Pancreas (tissue), 10 donors: ENCODE results near the gene ST7. TPM values are rescaled to one million over a fixed set of nuclear protein-coding genes. Genes with fewer than 3 reads are reported as not detected.

Source experiments
- ATAC-seq, 4 donors: fragments of 200-7000 bp; cut with Tn5 transposase; one replicate each; pipeline versions ENCODE4 v1.8.0 to v1.9.1; 2020; ENCODE audit warnings: mild to moderate bottlenecking in 4 of 4, moderate library complexity in 4 of 4
- DNase-seq, 6 donors: peaks; one replicate each; pipeline ENCODE4 v3.0.0-alpha.2; 2020
- FAIRE-seq: peaks from 2 replicates; lab custom pipeline; 2012; peaks lifted over from hg19 to GRCh38; lab: Jason Lieb, UNC
- H3K27ac ChIP-seq, 4 donors: fragments of 200-600 bp; sonication (generic); 1 replicate in 3 of 4; 2 replicates in 1 of 4; pipeline versions ENCODE4 v1.5.0 to v1.8.0; 2020
- H3K27me3 ChIP-seq, 4 donors: fragments of 200-600 bp; one replicate each; pipeline ENCODE4 v1.8.0; 2021
- H3K36me3 ChIP-seq, 3 donors: fragments of 200-600 bp; sonication (generic) in 1 of 3; one replicate each; pipeline versions ENCODE4 v1.5.0 to v1.8.0; 2020 to 2021
- H3K4me1 ChIP-seq, 3 donors: fragments of 200-600 bp; one replicate each; pipeline ENCODE4 v1.8.0; 2021
- H3K4me3 ChIP-seq, 4 donors: fragments of 200-600 bp; sonication (generic) in 2 of 4; one replicate each; pipeline versions ENCODE4 v1.5.0 to v1.8.0; 2020 to 2021
- H3K9me3 ChIP-seq, 4 donors: fragments of 200-600 bp; one replicate each; pipeline ENCODE4 v1.8.0; 2021
- WGBS, 2 donors: extraction: QIAGEN DNeasy Blood & Tissue Kit; methylation state at CpG; one replicate each; pipeline ENCODE4 v1.1.7; 2013; 5-methylcytosine and 5-hydroxymethylcytosine counted together
- intact Hi-C, 3 donors: fragments of 100-400 bp; cut with DNase I; formaldehyde crosslinking; loops; one replicate each; pipeline versions ENCODE4 v1.11.1 to v1.14.2; 2022
- polyA plus RNA-seq, 2 donors: library from polyadenylated mRNA; stranded (reverse); fragments of 200-250 nt; gene quantifications; one replicate each; pipeline ENCODE4 v1.2.3, GENCODE V29; 2013
- total RNA-seq, 6 donors: library from RNA; stranded (reverse); fragmentation: NEBNext Ultra II Directional in 4 of 6; extraction: Animal tissue kit (Norgen Biotek cat#: 25700) in 4 of 6; gene quantifications; one replicate each; pipeline versions ENCODE4 v1.2.1 to v1.2.4, GENCODE V29; 2021 to 2023
- TF ChIP-seq, protein P1 (sequence below), 4 donors: fragments of 200-600 bp; sonication (generic) in 3 of 4; IDR thresholded peaks; one replicate each; pipeline versions ENCODE4 v1.5.0 to v1.8.0; 2021; ENCODE audit warnings: antibody characterized with exemption in 4 of 4
- donor health status: healthy with polysubstance abuse.
- donor health status: DM: no; HTN: no; CAD: no; lungs with moderate emphysema.
- donor health status: DM: no; HTN: no; CAD: no.
- donor health status: control.
- donor health status: control.
- donor health status: Bipolar disorder and iron deficiency.
- donor health status: DM: yes; HTN: yes; CAD: no.
- donor health status: DM: no; HTN: no; CAD: no.
- donor health status: DM: no; HTN: no; CAD: no.
- donor health status: DM: yes; HTN: yes; CAD: no.

ST7 gene
- total and polyA plus RNA-seq, 8 donors = 8.2 to 20.2 (median 17.1) TPM

GRCh38 chr7:117085275-117085674 lies 132.0 kb downstream of the ST7 start:
- no peak for FAIRE-seq
- 91% methylated on average over 3 of the region's 3 CpGs for WGBS, 2 donors
- no peaks in the 10 kb centered on the region for H3K27me3 ChIP-seq
- no peak overlapping the region for H3K27ac ChIP-seq
- intact Hi-C loops = no loop called here
- no peaks in the 10 kb centered on the region for H3K9me3 ChIP-seq
- H3K4me1 ChIP-seq = peaks cover 11 to 21% (median 11%) of the 10 kb centered on the region in 3 donors
- ATAC-seq = no peak
- TF ChIP-seq, protein P1, sequence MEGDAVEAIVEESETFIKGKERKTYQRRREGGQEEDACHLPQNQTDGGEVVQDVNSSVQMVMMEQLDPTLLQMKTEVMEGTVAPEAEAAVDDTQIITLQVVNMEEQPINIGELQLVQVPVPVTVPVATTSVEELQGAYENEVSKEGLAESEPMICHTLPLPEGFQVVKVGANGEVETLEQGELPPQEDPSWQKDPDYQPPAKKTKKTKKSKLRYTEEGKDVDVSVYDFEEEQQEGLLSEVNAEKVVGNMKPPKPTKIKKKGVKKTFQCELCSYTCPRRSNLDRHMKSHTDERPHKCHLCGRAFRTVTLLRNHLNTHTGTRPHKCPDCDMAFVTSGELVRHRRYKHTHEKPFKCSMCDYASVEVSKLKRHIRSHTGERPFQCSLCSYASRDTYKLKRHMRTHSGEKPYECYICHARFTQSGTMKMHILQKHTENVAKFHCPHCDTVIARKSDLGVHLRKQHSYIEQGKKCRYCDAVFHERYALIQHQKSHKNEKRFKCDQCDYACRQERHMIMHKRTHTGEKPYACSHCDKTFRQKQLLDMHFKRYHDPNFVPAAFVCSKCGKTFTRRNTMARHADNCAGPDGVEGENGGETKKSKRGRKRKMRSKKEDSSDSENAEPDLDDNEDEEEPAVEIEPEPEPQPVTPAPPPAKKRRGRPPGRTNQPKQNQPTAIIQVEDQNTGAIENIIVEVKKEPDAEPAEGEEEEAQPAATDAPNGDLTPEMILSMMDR (IDR thresholded peaks at IDR 0.05) = no peak
- no peak for DNase-seq
- H3K4me3 ChIP-seq = no peak overlapping the region
- no peaks in the 10 kb centered on the region for H3K36me3 ChIP-seq

GRCh38 chr7:117085769-117086463 lies 132.6 kb downstream of the ST7 start:
- intact Hi-C loops = no loop called here
- Histone ChIP-seq H3K4me1 (peaks cover 11 to 26% (median 17%) of the 10 kb centered on the region in 3 donors), H3K36me3 (no peaks in the 10 kb centered on the region), H3K27me3 (no peaks in the 10 kb centered on the region), H3K27ac (no peak overlapping the region), H3K4me3 (no peak overlapping the region), H3K9me3 (no peaks in the 10 kb centered on the region)
- no peak for ATAC-seq
- TF ChIP-seq, protein P1 (IDR thresholded peaks at IDR 0.05) = no peak
- FAIRE-seq = no peak
- no peak for DNase-seq
- 82 to 86% methylated on average over 3 of the region's 3 CpGs for WGBS, 2 donors

DNA sequence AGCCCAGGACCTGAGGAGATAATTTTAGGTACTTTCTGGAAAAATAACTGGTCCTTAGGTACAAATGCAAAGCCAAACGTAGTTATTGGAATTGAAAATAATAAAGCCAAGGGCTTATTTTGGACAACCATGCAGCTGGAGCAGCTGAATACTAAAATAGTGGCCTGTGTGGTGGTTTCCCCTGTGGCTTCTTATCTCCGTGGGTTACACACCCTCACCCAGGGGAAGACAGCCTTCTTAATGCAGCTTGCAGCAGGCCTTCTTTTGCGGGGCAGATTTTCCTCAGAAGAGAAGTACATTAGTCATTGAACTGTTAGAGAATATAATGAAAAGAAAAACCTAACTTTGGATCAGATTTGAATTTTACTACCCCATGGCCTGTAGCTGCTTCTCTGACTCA lies 133.5 kb downstream of the ST7 start:
- TF ChIP-seq, protein P1 (IDR thresholded peaks at IDR 0.05) = no peak
- FAIRE-seq (no peak), ATAC-seq (no peak), DNase-seq (no peak)
- H3K4me1 ChIP-seq = peaks cover 11 to 32% (median 24%) of the 10 kb centered on the region in 3 donors
- no peak overlapping the region for H3K4me3 ChIP-seq
- no peaks in the 10 kb centered on the region for H3K36me3 ChIP-seq
- no peaks in the 10 kb centered on the region for H3K27me3 ChIP-seq
- intact Hi-C loops = no loop called here
- WGBS, 2 donors = 81 to 87% methylated on average over 3 of the region's 3 CpGs
- no peaks in the 10 kb centered on the region for H3K9me3 ChIP-seq
- no peak overlapping the region for H3K27ac ChIP-seq

DNA sequence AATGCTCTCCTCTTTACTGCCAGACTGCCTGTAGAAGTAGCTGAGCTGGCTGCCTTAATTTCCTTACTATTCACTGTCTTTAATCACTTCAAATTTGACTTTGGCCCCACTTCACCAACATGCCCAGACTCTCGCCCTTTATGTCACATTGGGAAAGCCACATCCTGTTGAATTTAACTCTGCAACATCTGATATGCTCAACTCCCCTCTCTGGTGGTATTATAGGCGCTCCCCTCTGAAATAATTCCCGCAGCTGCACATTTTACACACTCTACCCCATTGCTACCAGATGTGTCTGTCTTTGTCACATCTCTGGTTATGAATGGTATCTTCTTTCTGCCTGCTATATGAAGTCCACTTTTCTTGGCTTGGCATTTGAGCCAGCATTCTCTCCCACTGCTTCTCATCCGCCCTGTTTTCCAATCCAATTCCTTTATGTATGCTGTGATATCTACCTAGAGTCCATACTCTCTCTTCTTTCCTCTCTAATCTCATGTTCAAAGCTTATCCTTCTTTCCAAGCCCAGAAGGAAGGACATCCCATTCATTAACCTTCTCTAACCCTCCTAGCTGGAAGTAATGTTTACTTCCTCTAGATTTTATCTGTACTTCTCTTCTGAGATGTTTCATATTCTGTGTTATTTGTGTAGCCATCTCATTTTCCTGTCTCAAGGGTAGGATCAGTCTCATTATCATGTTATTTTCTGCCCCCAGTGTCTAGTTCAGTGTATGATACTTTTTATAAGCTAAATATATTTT lies 134.5 kb downstream of the ST7 start:
- Histone ChIP-seq H3K4me1 (peaks cover 20 to 33% (median 29%) of the 10 kb centered on the region in 3 donors), H3K27me3 (no peaks in the 10 kb centered on the region), H3K4me3 (no peak overlapping the region), H3K9me3 (no peaks in the 10 kb centered on the region), H3K36me3 (no peaks in the 10 kb centered on the region), H3K27ac (no peak overlapping the region)
- TF ChIP-seq, protein P1 (IDR thresholded peaks at IDR 0.05) = no peak
- intact Hi-C loops = no loop called here
- no peak for ATAC-seq
- no peak for DNase-seq
- FAIRE-seq = no peak
- WGBS, 2 donors = 83 to 84% methylated on average over 4 of the region's 4 CpGs
